ENCODE data around the gene TMC8.

- TF ChIP-seq, protein P1, sequence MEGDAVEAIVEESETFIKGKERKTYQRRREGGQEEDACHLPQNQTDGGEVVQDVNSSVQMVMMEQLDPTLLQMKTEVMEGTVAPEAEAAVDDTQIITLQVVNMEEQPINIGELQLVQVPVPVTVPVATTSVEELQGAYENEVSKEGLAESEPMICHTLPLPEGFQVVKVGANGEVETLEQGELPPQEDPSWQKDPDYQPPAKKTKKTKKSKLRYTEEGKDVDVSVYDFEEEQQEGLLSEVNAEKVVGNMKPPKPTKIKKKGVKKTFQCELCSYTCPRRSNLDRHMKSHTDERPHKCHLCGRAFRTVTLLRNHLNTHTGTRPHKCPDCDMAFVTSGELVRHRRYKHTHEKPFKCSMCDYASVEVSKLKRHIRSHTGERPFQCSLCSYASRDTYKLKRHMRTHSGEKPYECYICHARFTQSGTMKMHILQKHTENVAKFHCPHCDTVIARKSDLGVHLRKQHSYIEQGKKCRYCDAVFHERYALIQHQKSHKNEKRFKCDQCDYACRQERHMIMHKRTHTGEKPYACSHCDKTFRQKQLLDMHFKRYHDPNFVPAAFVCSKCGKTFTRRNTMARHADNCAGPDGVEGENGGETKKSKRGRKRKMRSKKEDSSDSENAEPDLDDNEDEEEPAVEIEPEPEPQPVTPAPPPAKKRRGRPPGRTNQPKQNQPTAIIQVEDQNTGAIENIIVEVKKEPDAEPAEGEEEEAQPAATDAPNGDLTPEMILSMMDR (conservative IDR thresholded peaks at IDR 0.05; ENCODE audit: low read depth, low read length) = no peak
- TF ChIP-seq EZH2 (IDR thresholded peaks at IDR 0.05; ENCODE audit: borderline replicate concordance, low read depth, low read length, poor library complexity, severe bottlenecking) = no peak
Measured at GRCh38 chr17:78130090-78130436, 508 bp upstream of the TMC8 start.
